Activated CD4-positive, alpha-beta T cell treated with anti-CD3 and anti-CD28 coated beads, Interleukin-10, Interleukin-2, amounts not matched to agents 100 ng/mL and 50 ng/mL, durations not matched to agents 16 hours and 8 hours (primary cell): ENCODE data around the gene CRIP2.

Experiments
- DNase-seq: peaks from one replicate; pipeline ENCODE4 v3.0.0-alpha.2; 2020

The CRIP2 gene

DNA sequence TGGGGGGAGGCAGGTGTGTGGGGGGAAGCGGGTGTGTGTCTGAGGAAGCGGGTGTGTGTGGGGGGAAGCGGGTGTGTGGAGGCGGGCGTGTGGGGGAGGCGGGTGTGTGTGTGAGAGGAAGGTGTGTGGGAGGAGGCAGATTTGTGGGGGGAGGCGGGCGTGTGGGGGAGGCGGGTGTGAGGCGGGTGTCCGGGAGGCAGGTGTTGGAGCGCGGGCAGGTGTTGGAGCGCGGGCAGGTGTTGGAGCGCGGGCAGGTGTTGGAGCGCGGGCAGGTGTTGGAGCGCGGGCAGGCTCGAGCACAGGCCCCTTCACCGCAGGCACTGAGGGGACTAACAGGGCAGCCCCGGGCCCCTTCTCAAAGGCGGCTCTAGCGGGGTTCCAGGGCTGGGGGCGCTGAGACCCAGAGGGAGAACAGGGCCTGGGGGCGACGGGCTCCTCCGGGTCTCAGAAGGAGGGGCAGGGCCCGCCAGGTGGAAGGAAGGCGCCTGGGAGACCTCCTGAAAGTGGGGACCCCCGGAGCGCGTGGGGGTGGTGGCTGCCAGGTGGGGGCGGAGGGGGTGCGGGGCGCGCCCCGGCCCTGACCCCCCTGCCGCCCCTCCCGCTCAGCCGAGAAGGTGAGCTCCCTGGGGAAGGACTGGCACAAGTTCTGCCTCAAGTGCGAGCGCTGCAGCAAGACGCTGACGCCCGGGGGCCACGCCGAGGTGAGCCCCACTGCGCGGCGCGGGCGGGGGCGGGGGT is 3.2 kb downstream of the CRIP2 start:
- no peak for DNase-seq

DNA sequence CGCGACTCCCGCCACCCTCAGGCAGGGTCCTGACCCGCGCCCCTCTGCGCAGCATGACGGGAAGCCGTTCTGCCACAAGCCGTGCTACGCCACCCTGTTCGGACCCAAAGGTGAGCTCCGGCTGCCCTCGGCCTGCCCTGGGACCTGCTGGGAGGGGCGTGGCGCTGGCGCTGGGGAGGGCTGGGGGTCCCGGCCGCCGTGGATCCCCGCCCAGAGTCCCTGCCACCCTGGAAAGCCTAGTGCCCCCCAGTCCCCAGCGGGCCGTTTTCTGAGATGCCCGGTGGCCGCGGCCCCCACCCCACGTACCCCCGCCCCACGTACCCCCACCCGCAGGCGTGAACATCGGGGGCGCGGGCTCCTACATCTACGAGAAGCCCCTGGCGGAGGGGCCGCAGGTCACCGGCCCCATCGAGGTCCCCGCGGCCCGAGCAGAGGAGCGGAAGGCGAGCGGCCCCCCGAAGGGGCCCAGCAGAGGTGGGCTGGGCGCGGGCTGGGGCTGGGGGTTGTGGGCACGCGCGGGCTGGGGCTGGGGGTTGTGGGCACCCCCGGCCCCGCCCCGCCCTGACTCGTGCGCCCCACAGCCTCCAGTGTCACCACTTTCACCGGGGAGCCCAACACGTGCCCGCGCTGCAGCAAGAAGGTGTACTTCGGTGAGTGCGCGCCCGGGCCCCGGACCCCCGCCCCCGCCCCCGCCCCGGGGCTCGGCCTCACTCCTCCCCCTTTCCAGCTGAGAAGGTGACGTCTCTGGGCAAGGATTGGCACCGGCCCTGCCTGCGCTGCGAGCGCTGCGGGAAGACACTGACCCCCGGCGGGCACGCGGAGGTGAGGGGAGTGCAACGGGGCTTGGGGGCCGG is 4.0 kb downstream of the CRIP2 start:
- no peak for DNase-seq

DNA sequence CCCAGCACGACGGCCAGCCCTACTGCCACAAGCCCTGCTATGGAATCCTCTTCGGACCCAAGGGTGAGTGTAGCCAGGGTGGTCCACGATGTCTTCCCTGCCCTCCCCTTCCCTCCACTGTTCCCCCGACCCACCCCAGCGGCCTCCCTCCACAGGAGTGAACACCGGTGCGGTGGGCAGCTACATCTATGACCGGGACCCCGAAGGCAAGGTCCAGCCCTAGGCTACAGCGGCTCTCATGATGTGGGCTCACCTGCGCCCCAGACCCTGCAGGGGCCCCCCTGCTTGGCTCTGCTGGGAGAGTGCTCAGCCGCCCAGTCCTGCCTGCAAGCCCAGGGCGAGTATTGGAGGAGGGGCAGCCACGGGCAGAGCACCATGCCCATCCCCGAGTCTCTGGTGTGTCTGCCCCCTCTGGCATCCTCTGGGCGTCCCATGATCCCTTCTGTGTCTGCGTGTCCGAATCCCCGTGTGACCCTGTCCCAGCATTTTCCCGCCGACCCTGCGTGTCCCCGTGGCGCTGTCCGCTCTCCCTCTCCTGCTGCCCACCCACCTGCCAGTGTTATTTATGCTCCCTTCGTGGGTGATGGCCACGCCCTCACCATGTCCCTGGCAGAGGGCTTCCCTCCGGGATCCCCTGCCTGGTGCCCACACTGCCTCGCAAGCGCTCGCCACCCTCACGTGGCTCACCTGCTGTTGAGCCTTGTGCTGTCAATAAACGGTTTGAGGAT is 5.0 kb downstream of the CRIP2 start:
- DNase-seq = no peak

DNA sequence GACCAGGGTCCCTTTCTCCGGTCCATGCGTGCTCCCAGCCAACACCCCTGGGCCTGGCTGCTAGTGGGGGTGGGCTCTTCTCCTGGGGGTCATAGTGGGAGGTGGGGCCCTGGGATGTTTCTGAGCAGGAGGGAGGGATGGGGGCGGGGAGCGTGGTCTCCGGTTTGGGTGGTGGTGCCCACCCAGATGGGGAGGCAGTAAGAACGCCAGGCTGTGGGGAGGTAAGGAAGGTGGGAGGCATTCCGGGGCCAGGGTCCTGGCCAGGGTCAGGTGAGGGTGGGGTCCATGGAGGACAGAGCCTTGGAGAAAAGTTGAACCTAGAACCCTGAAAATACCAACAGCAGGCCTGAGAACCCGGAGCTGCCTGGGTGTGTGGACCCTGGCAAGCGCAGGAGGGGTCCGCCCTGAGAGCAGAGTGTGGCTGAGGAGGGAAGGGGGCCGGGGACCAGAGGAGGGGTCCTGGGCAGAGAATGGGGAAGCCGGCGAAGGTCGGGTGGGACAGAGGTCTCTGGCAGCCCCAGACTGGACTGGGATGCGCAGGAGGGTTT is 5.7 kb downstream of the CRIP2 start:
- no peak for DNase-seq

DNA sequence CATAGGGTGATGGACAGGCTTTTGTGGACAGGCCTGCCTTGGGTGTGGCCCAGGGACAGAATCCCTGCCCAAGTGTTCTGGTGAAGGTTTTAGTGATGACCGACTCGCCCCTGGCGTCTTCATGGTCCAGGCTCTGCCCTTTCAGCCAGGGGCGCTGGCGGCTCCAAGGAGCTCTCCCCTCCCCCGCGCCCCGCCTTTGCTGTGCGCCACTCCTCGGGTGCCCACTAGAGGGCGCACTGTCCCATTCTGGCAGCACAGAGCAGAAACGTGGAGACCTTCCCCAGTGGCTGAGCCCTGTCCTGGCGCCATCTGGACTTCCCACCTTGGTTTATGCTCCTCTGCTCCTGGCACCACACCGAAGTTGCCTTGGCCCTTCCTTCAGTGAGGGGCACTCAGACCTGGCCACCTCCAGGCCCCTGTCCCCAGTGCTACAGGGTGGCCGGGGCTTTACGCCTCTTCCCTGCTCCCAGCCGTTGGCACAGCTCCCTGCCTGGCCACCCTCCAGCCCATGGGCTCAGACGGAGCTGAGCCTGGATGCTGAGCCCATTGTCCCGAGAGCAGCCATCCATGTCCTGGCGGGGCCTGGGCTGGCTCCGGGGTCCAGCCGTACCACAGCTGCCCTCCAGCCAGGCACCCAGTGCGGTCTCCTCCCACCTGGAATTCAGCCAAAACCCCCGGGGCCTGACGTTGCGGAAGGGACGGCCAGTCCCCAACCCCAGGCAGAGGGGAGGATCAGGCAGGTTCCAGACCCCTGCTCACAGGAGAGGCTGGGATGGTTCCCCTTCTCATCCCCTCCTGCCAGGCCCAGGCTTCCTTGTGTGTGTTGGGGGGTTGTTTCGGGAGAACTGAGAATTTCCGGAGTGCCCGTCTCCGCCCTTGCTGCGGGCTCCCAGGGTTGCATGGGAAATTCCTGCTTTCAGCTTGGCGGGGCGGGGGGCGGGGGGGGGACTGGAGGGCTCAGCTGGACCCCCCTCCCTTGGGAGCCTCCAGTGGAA is 6.5 kb downstream of the CRIP2 start:
- peak; percentile 92 for DNase-seq

DNA sequence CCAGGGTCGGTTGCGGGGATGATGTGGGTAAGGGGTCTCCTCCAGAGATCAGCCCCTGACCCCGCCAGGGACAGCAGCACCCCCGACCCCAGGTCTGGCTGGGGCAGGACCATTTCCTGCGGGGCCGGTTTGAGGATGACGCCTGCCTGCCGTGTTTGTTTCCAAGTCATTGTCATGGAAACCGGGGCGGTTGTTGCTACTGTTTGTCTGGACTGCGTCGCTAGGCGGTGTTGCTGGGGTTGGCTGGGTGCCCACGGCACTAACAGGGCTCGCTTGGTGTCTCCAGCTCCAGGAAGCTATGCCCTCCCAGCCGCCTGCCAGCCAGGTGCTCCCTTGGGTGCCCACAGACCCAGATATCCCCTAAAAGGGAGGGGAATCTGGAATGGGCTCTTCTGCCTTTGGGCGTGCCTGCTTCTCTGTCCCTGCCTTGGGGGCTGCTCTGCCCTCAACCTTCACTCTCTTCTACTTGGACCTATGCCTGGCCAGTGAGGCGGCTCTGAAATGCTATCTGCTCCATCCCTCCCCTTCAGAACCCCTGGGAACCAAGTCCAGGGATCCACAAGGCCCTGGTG is 7.4 kb downstream of the CRIP2 start:
- DNase-seq = peak; percentile 96

DNA sequence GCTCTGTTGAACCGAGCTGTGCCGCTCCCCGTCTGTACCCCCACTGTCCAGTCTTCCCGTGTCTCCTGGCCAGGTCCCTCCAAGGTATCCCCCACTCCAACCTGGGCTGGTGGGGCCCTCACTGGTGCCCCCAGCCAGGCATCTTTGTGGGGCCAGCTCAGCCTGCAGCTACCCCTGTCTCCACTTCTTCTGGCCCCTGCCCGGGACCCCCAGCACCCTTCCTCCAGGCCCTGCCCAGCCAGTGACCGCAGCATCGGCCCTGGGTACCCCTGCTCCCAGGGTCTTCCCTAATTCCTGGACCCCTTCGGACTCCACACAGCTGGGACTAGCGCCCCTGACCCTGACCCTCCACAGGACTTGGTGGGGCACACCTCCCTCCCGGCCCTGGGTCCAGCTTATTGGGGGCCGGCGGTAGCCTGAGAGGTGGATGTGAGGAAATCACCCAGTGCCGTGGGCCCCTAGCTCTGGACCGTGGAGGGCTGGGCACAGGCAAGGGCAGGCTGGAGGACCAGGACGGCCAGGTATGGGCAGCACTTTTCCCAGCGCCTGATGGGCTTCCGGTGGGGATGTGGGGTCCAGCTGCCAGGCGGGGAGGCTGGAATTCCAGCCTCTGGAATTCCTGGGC is 8.0 kb downstream of the CRIP2 start:
- no peak for DNase-seq

DNA sequence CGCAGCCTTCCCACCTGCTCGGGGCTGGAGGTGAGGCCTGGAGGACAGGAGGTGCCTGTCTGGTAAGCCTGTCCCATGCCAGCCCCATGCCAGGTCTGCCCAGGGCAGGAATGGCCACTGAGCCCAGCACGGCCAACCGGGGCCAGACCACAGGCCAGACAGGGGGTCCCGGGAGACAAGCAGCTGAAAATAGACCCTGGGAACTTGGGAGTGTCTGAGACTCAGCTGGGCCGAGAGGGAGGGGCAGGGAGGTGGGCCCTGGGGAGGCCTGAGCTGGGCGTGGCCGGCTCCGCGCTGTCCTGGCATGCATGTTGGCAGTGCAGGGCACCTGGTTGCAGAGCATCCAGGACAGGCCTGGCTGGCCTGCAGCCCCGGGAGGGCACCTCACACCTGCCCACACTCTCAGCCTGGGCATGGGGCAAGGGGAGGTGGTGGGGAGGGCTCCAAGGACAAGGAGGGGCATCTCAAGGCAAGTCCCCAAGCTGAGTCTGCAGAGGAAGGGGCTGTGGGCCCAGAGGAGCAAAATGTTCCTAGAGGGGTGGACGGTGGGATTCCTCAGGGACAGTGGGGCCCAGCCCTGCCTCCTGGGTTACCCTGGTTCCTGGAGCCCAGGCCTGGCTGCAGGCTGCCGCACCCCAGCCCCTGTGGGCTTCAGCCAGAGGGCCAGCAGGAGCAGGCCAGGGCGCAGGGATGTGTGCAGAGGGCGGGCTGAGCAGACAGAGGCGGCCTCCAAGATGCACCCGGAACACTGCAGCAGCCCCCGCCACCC is 8.9 kb downstream of the CRIP2 start:
- DNase-seq = no peak

DNA sequence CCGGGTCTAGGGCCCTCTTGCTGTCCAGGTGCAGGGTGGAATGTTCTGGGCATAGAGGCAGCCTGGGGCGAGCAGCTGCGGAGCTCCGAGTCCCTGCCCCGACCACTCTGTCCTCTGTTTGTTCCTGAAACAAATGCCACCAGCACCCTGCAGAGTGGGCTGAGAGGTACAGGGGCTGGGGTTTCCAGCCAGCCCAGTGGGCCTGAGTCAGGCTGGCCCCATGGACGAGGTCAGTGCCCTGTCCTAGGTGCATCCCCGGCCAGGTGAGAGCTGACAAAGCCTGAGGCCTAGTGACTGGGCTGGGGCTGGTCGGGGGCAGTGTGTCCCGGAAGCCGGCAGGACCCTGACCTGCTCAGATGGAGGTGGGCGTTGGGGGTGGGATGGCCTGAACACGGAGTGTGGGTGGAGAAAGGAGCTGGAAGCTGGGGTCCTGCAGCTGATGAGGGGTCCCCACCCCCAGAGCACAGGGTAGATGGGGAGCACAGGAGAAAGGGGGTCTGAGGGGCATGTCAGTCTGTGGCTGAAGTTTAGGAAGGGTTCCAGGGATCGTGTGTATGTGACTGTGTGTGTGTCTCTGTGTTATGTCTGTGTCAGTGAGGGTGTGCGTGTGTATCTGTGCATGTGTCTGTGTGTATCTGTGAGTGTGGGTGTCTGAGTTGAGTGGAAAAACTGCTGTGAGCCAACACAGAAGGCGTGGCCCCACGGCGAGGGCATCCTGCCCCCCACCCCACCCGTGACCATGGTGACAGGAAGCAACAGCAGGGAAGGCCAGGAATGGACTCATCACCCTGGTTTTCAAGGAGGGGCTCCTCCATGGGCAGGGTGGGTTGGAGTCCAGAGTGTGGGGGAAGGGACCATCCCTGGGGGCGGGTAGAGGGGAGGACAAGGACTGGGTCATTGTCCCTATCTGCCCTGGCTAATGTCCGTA is 9.7 kb downstream of the CRIP2 start:
- DNase-seq = no peak

DNA sequence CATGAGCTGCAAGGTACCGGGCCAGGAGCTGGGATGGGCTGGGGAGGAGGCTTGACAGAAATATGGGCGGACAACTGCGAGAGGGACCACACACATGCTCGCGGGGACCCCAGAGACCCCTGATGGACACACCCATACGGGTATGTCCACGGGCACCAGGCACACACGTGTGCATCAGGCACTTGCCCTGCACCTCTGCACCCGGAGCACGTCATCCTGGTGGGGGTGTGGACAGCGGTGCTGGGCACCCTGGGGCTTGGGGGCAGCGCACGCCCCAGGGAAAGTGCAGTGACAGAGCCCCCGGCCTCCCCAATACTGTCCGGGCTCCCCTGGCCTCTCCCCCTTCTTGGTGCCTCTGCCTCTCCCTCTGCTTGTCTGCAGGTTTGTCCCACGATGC is 10.4 kb downstream of the CRIP2 start:
- DNase-seq = no peak

DNA sequence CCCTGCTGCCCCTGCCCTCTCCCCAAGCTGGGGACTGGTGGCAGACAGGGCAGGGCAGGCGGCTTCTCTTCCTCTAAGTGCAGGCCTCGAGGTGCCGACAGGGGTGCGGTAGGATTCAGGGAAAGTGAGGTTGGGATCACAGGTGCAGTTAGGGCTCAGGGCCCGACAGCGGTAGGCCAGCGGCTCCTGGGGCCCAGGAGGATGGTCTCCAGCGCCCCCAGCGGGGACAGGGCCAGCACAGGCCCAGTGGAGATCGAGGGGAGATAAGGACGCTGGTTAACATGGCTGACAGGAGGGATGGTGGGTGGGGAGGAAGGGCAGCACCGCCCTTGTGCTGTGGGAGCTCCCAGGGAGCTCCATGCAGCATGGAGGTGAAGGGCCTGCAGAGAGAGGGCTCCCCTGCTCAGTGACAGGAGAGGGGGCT is 11.1 kb downstream of the CRIP2 start:
- DNase-seq = peak; percentile 62

DNA sequence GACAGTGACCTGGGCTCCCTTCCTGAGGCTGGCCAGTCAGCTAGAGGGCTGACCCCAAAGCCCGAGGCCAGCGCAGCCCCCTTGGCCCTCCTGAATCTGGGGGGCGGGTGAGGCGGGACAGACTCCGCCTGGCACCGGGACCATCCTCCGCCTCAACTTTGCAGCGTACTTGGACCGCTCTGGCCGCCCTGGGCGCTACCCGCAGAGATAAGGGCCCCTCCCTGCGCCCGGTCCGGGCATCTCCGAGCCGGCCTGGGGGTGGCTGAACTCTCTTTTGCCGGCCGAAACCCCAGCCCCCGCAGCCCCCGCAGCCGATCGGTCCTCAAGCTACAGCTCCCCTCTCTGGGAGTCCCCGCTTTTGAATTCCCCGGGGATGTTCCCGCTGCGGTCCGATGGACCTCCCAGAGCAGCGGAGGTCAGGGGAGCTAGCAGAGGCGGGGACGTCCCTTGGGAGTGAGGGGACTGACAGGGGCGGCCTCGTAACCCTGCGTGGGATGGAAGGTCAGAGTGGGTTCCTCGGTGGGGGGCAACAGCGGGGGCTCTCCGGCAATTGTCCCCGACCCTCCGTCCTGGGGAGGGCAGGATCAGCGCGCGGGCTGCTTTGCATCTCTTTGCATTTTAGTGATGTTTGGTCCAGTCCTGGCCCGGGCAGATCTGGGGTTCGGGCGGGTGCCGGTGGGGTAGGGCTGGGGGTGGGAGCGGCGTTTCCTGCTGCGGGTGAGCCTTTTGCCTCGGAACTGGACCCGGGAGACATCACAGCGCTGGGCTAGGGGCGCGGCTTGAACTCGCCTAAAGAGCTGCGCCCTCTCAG is 11.7 kb downstream of the CRIP2 start, which contains the start of gene CRIP1:
CRIP1 (plus strand) TSS at position 724 of the 811 bp plus-strand sequence. CDS start 374 bp downstream, outside the sequence.
- DNase-seq = no peak

DNA sequence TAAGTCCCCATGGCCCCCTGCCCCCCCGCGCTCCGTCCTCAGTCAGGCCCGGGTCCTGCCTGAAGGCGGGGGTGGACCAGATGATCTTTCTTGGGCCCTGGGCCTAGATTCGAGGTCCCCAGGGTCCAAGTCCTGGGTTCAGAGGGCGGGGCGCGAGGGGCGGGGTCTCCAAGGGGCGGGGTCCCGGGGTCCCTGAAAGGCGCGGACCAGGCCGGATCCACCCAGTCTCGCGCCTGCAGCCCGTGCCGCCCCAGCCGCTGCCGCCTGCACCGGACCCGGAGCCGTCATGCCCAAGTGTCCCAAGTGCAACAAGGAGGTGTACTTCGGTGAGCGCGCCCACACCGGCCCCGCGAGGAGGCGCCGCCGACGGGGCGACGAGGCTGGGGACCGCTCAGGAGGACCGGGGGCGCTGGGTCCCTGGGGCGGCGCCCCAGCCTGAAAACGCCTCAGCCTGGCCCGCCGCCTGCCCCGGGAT is 12.4 kb downstream of the CRIP2 start:
- peak; percentile 74 for DNase-seq

DNA sequence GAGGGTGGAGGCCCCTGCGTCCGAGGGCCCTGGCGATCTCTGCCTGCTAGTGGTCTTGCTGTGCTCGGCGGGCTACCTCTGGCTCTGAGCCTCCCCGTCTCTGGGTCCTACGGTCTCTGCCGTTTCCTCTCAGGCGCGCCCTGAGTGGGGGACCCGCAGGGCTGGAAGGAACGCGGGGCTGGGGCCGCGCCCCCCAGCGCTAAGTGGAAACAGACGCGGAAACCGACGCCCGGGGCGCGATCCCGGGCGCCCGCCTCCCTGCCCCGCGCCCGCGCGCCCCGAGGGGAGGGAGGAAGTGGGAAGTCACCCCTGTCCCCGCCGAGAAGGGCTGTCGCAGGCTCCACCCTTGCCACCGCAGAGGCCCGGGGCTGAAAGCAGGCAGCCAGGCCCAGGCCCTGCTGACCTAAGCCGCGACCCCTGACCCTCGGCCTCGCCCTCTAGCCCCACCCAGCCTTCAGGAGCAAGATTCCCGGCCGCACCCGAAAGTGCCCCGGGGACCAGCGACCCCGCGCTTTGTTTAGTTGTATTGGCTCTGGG is 12.9 kb downstream of the CRIP2 start:
- peak; percentile 74 for DNase-seq

DNA sequence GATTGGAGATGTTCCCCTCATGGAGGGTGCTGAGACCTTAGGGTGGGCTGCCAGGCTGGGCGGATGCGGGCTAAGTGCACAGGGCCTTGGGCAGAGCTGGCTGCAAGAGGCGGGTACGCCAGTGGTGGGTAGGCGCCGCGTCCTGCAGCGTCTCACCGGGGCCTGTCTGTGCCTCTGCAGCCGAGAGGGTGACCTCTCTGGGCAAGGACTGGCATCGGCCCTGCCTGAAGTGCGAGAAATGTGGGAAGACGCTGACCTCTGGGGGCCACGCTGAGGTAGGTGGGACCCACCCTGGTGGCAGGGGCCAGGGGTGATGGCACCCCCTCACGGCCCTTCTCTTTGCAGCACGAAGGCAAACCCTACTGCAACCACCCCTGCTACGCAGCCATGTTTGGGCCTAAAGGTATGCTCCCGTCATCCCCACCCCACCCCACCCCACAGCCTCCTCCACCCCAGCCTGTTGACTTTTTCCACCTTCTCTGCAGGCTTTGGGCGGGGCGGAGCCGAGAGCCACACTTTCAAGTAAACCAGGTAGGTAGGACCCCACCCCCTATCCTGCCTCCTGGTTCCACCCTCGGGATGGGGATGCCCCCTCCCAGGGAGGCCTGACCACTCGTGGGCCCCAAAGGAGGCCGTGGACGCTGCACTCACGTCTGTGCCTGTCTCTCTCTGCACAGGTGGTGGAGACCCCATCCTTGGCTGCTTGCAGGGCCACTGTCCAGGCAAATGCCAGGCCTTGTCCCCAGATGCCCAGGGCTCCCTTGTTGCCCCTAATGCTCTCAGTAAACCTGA is 13.6 kb downstream of the CRIP2 start:
- DNase-seq = peak; percentile 41

DNA sequence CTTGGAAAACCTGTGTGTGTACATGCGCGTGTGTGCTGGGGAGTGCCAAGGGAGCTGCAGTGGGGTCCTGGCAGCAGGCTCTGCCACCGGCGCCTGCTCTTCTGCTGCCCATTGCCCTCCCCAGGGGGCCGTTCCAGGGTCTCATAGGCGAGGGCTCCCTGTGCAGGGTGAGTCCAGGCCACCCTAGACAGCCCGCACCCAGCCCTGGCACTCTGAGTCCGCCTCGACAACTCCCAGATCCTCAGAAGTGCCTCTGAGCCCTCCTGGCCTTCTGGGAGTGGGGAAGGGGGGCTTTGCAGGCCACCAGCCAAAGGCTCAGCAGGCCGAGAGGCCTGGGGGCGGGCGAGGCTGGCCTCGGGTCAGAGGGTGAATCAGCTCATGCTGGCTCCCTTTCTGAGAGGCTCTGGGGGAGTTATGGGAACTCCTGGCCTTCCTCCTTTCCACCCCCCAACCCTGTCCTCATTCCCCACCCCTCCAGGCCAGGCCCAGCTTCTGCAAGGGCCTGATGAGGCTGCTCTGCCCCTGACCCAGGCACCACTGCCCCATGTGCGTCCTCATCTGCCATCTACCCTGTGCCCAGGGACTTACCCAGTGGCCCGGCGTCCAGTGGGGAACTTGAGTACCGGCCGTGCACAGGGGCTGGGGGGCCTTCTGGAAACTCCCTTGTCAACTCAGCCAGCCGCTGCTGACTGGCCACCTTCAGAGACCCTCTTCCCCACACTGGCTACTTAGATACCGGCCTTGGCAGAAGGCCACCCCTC is 14.3 kb downstream of the CRIP2 start:
- DNase-seq = no peak
